Measurements from ENCODE around the gene XPC.

DNA sequence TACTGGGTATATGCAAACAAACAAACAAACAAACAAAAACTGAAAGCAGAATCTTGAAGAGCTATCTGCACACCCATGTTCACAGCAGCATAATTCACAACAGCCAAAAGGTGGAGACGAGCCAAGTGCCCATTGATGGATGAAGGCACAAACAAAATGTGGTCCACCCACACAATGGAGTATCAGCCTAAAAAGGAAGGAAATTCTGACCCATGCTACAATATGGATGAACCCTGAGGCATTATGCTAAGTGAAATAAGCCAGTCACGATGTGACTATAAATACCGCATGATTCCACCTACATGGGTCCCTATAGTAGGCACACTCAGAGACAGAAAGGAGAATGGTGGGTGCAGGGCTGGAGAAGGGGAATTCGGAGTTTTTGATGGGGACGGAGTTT is 24.1 kb downstream of the XPC start:
- TF ChIP-seq, protein P1, sequence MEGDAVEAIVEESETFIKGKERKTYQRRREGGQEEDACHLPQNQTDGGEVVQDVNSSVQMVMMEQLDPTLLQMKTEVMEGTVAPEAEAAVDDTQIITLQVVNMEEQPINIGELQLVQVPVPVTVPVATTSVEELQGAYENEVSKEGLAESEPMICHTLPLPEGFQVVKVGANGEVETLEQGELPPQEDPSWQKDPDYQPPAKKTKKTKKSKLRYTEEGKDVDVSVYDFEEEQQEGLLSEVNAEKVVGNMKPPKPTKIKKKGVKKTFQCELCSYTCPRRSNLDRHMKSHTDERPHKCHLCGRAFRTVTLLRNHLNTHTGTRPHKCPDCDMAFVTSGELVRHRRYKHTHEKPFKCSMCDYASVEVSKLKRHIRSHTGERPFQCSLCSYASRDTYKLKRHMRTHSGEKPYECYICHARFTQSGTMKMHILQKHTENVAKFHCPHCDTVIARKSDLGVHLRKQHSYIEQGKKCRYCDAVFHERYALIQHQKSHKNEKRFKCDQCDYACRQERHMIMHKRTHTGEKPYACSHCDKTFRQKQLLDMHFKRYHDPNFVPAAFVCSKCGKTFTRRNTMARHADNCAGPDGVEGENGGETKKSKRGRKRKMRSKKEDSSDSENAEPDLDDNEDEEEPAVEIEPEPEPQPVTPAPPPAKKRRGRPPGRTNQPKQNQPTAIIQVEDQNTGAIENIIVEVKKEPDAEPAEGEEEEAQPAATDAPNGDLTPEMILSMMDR (conservative IDR thresholded peaks at IDR 0.05) = no peak
- TF ChIP-seq ZFX (IDR thresholded peaks at IDR 0.05) = no peak

All from C4-2B (cell line).